Type B pancreatic cell (in vitro differentiated cells): ENCODE results near the gene MAN2A1. TPM values are rescaled to one million over a fixed set of nuclear protein-coding genes. Genes with fewer than 3 reads are reported as not detected.

ENCODE experiments used
- DNase-seq: peaks from one replicate; pipeline ENCODE4 v3.0.0; 2021; ENCODE audit warnings: mixed read lengths; ENCODE audit not compliant: unreplicated experiment; ENCODE audit errors: extremely low spot score
- H3K27ac Mint-ChIP-seq: 2 replicates; pipeline ENCODE4 v1.8.0; 2021; ENCODE audit warnings: mild to moderate bottlenecking, mixed read lengths
- H3K27me3 Mint-ChIP-seq: 2 replicates; pipeline ENCODE4 v1.8.0; 2021; ENCODE audit warnings: mixed read lengths
- H3K36me3 Mint-ChIP-seq: 2 replicates; pipeline ENCODE4 v1.8.0; 2021; ENCODE audit warnings: mixed read lengths
- H3K4me1 Mint-ChIP-seq: one replicate; pipeline ENCODE4 v1.8.0; 2021; ENCODE audit warnings: mixed read lengths; ENCODE audit not compliant: unreplicated experiment
- H3K4me3 Mint-ChIP-seq: 2 replicates; pipeline ENCODE4 v1.8.0; 2021; ENCODE audit warnings: mild to moderate bottlenecking, mixed read lengths
- H3K9me3 Mint-ChIP-seq: 2 replicates; pipeline ENCODE4 v1.8.0; 2021; ENCODE audit warnings: mixed read lengths
- CTCF ChIP-seq: fragments of 200-600 bp; sonication (generic); conservative IDR thresholded peaks from 2 replicates; pipeline ENCODE4 v1.5.0; 2021; ENCODE audit warnings: antibody characterized with exemption, mild to moderate bottlenecking
- total RNA-seq: library from RNA; stranded (reverse); gene quantifications from 2 replicates; pipeline ENCODE4 v1.2.1, GENCODE V29; 2021; ENCODE audit warnings: low replicate concordance

Gene MAN2A1
- total RNA-seq, 1 donor from 2014 or later = 47.9 TPM

DNA sequence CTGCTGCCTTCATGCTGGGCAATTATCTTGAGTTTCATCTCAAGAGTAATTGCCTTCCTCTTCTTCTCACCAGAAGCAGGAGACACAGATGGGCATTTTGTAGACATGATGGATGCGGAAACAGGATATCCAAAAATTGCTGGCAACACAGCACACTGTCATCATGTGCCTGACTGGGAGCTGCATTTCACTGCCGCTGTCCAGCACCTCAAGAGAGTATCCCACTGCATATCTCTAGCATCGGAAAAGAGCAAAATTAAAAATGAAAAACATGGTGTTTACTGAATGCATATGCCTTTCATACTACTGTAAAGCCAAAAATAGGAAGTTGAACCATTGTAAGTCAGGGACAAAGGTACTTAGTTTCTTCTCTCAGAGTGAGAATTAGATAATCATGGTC, 210.7 kb downstream of the MAN2A1 start:
- peaks cover 8% of the 10 kb centered on the region for H3K4me1 Mint-ChIP-seq
- H3K27ac Mint-ChIP-seq = no peak overlapping the region
- TF ChIP-seq CTCF = no peak
- no peak overlapping the region for H3K4me3 Mint-ChIP-seq
- no peaks in the 10 kb centered on the region for H3K36me3 Mint-ChIP-seq
- H3K9me3 Mint-ChIP-seq = no peaks in the 10 kb centered on the region
- no peak for DNase-seq
- no peaks in the 10 kb centered on the region for H3K27me3 Mint-ChIP-seq

DNA sequence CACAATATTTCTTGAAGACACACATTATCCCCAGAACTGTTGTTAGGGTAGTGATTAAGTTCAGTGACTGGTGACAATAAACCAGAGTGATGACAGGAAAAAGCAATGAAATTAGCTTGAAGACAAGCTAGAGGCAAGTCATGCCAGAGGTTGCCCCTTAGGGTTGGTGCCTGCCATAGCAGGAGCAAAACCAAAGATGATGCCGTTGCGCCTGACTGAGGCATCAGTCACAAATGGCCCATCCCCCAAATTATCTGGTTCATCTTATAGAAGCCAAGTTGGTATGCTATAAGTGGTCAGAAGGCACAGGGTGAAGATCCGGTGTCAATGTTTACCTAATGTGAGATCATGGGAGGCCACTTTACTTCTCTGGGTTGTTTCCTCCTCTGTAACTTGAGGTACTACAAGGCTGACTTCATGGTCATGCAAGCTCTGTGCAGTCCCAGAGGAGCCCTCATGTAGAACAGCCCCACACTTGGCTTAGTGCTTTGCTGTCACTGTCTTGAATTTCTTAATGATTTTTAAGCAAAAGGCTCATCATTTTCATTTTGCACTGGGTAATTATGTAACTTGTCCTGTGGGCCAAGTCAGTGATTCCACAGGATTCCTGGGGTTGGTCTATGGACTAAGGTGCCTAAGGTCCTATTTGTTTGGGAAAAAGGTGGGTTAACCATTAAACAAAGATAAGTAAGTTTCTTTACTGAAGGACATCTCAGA, 211.3 kb downstream of the MAN2A1 start:
- no peak for TF ChIP-seq CTCF
- no peak overlapping the region for H3K4me3 Mint-ChIP-seq
- H3K36me3 Mint-ChIP-seq = no peaks in the 10 kb centered on the region
- H3K4me1 Mint-ChIP-seq = peaks cover 8% of the 10 kb centered on the region
- H3K27me3 Mint-ChIP-seq = no peaks in the 10 kb centered on the region
- DNase-seq = no peak
- H3K9me3 Mint-ChIP-seq = no peaks in the 10 kb centered on the region
- peak overlapping the region; percentile 52 for H3K27ac Mint-ChIP-seq

DNA sequence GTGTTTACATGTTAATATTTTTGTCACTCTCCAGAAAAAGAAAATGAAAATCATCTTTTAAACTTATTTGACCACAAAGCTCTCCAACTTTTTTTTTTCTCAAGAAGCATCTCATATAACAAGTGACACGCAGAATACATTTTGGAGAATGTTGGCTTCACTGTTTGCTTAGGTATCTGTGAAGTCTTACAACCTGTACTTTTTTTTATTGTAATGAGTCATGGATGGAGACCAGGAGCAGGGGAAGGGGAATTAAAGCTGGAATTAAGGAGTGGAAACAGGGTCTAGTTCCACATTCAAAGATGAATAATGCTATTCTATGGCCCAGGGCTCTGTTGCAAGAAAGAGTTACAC, 211.9 kb downstream of the MAN2A1 start:
- no peak for TF ChIP-seq CTCF
- no peak for DNase-seq
- H3K4me3 Mint-ChIP-seq = no peak overlapping the region
- no peaks in the 10 kb centered on the region for H3K9me3 Mint-ChIP-seq
- H3K27me3 Mint-ChIP-seq = no peaks in the 10 kb centered on the region
- peaks cover 8% of the 10 kb centered on the region for H3K4me1 Mint-ChIP-seq
- no peaks in the 10 kb centered on the region for H3K36me3 Mint-ChIP-seq
- peak overlapping the region; percentile 52 for H3K27ac Mint-ChIP-seq

DNA sequence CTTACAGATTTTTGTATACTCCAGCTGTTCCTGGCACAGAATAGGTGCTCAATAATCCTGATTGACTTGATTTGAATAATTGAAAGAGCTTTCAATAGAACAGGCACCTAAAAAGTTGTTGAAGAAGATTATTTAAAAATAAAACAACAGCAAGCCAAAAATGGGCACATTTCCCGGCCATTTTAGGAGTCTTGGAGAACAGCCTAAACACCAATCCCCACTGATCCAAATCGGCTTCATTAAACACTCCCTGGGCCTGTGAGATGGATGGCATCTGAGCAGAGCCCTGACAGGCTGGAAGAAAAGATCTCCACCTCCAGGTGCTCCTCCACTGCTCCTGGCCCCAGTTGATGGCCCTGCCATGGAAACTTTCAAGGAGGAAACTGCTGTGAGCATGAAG, 213.3 kb downstream of the MAN2A1 start:
- Mint-ChIP-seq H3K4me1 (peaks cover 16% of the 10 kb centered on the region), H3K27ac (no peak overlapping the region), H3K27me3 (peaks cover 3% of the 10 kb centered on the region), H3K4me3 (no peak overlapping the region), H3K36me3 (no peaks in the 10 kb centered on the region), H3K9me3 (no peaks in the 10 kb centered on the region)
- DNase-seq = no peak
- TF ChIP-seq CTCF = no peak

DNA sequence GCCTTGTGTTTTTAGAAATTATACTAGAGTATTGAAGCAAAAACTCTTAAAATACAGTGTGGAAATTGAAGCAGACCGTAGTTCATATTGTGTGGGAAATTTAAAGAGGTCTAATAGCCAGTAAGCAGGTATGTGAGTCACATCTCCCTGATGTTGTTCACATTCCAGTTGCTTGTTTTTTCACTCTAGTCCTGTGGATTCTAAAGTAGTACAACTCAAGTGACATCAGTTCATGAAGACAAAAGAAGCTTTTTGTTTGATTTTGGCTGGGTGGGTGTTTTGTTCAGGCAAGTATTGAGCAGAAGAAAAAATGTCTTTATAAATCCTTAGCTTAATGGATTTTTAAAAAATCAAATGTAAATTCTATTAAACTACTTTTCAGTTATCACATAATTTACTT, 216.2 kb downstream of the MAN2A1 start:
- H3K27ac Mint-ChIP-seq = no peak overlapping the region
- no peaks in the 10 kb centered on the region for H3K9me3 Mint-ChIP-seq
- no peak for TF ChIP-seq CTCF
- peaks cover 3% of the 10 kb centered on the region for H3K27me3 Mint-ChIP-seq
- H3K4me3 Mint-ChIP-seq = no peak overlapping the region
- no peaks in the 10 kb centered on the region for H3K36me3 Mint-ChIP-seq
- DNase-seq = no peak
- peaks cover 11% of the 10 kb centered on the region for H3K4me1 Mint-ChIP-seq

DNA sequence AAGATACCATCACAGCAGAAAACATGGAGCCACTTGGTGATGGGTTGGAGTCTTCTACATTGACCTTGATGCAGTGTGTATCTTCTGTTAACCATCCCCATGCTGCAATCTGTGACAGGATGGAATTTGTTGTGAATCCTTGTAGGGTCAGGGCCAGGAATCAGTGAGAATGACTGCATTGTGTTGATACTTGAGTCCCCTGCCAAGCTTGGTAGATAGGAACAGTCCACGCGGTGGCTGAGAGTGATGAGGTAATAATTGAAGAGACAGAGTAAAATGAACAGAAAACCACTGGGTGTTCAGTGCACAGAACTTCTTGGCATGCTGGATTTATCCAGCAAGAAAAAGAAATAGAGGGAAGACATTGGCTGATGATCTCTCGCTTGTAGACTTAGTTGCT, 217.5 kb downstream of the MAN2A1 start:
- no peaks in the 10 kb centered on the region for H3K36me3 Mint-ChIP-seq
- peaks cover 3% of the 10 kb centered on the region for H3K27me3 Mint-ChIP-seq
- DNase-seq = no peak
- H3K4me1 Mint-ChIP-seq = peaks cover 18% of the 10 kb centered on the region
- H3K27ac Mint-ChIP-seq = no peak overlapping the region
- H3K4me3 Mint-ChIP-seq = no peak overlapping the region
- H3K9me3 Mint-ChIP-seq = no peaks in the 10 kb centered on the region
- TF ChIP-seq CTCF = no peak
